ENCODE measurements around the gene ZCCHC17.

Gene ZCCHC17

GRCh38 chr1:31370565-31370964 lies 73.7 kb downstream of the ZCCHC17 start:
- DNase-seq (ENCODE audit: low spot score) = no peak
- Histone ChIP-seq H3K4me3 (ENCODE audit: low read length in 2 of 2) (no peak overlapping the region), H3K14ac (ENCODE audit: low read length) (no peak overlapping the region)

GRCh38 chr1:31371121-31371959 lies 74.5 kb downstream of the ZCCHC17 start:
- no peak overlapping the region for H4K91ac ChIP-seq (ENCODE audit: low read depth, low read length, poor library complexity)
- no peak overlapping the region for H2BK5ac ChIP-seq (ENCODE audit: low read length)
- H3K27me3 ChIP-seq (ENCODE audit: control insufficient read depth in 3 of 3, insufficient read depth in 3 of 3, low read depth in 1 of 3, low read length in 3 of 3) = peaks cover 0 to 8% (median 0%) of the 10 kb centered on the region in 3 experiments
- no peaks in the 10 kb centered on the region for H3K9me3 ChIP-seq (replicated peaks in 1 of 2; ENCODE audit: control insufficient read depth in 2 of 2, insufficient read depth in 1 of 2, low read depth in 1 of 2, low read length in 2 of 2)
- no peak overlapping the region for H3K23ac ChIP-seq (ENCODE audit: low read depth, low read length, poor library complexity)
- no peak overlapping the region for H3K27ac ChIP-seq (replicated peaks; ENCODE audit: low read length)
- no peak overlapping the region for H2BK15ac ChIP-seq (ENCODE audit: low read length)
- H2BK120ac ChIP-seq (ENCODE audit: low read depth, low read length) = no peak overlapping the region
- H3K4me1 ChIP-seq (ENCODE audit: control insufficient read depth in 2 of 2, insufficient read depth in 1 of 2, low read depth in 1 of 2, low read length in 2 of 2) = peaks cover 19 to 23% of the 10 kb centered on the region in 2 donors
- no peak overlapping the region for H3K4me3 ChIP-seq (ENCODE audit: low read length in 2 of 2)
- no peak overlapping the region for H2BK12ac ChIP-seq (ENCODE audit: low read length)
- no peak overlapping the region for H3K14ac ChIP-seq (ENCODE audit: low read length)
- no peak overlapping the region for H3K18ac ChIP-seq (ENCODE audit: low read length)
- H3K9ac ChIP-seq (ENCODE audit: low read depth, low read length, poor library complexity) = no peak overlapping the region
- DNase-seq (ENCODE audit: low spot score) = no peak
- H2AFZ ChIP-seq (ENCODE audit: low read length) = no peak overlapping the region
- peaks cover 4 to 28% of the 10 kb centered on the region in 2 donors for H3K36me3 ChIP-seq (replicated peaks in 1 of 2; ENCODE audit: control insufficient read depth in 2 of 2, insufficient read depth in 2 of 2, low read length in 2 of 2)
- no peak overlapping the region for H2AK5ac ChIP-seq (ENCODE audit: low read depth, low read length)
- no peak overlapping the region for H3K4me2 ChIP-seq (ENCODE audit: insufficient read depth, low read length, poor library complexity, severe bottlenecking)
- no peak overlapping the region for H3K4ac ChIP-seq (ENCODE audit: low read length)
- WGBS, 2 donors (ENCODE audit: extremely low coverage in 2 of 2, insufficient read length in 2 of 2, insufficient replicate concordance in 1 of 2) = no CpG with 5 or more reads among the region's 10 CpGs
- no peaks in the 10 kb centered on the region for H3K79me1 ChIP-seq (ENCODE audit: low read depth, low read length)
- H4K8ac ChIP-seq (ENCODE audit: low read depth, low read length) = no peak overlapping the region

More at GRCh38 chr1:31370565-31370964, 73.7 kb downstream of the ZCCHC17 start:
- Histone ChIP-seq H2AFZ (ENCODE audit: low read length) (no peak overlapping the region), H2AK5ac (ENCODE audit: low read depth, low read length) (no peak overlapping the region), H3K79me1 (ENCODE audit: low read depth, low read length) (no peaks in the 10 kb centered on the region), H4K8ac (ENCODE audit: low read depth, low read length) (no peak overlapping the region), H3K27ac (replicated peaks; ENCODE audit: low read length) (no peak overlapping the region), H3K4me2 (ENCODE audit: insufficient read depth, low read length, poor library complexity, severe bottlenecking) (no peak overlapping the region), H3K36me3 (replicated peaks in 1 of 2; ENCODE audit: control insufficient read depth in 2 of 2, insufficient read depth in 2 of 2, low read length in 2 of 2) (peaks cover 9 to 35% of the 10 kb centered on the region in 2 donors), H3K4ac (ENCODE audit: low read length) (no peak overlapping the region), H3K9me3 (replicated peaks in 1 of 2; ENCODE audit: control insufficient read depth in 2 of 2, insufficient read depth in 1 of 2, low read depth in 1 of 2, low read length in 2 of 2) (no peaks in the 10 kb centered on the region), H3K23ac (ENCODE audit: low read depth, low read length, poor library complexity) (no peak overlapping the region), H3K18ac (ENCODE audit: low read length) (no peak overlapping the region), H4K91ac (ENCODE audit: low read depth, low read length, poor library complexity) (no peak overlapping the region), H2BK120ac (ENCODE audit: low read depth, low read length) (no peak overlapping the region), H3K27me3 (ENCODE audit: control insufficient read depth in 3 of 3, insufficient read depth in 3 of 3, low read depth in 1 of 3, low read length in 3 of 3) (peaks cover 0 to 8% (median 0%) of the 10 kb centered on the region in 3 experiments), H2BK12ac (ENCODE audit: low read length) (no peak overlapping the region), H3K4me1 (ENCODE audit: control insufficient read depth in 2 of 2, insufficient read depth in 1 of 2, low read depth in 1 of 2, low read length in 2 of 2) (peaks cover 17 to 18% of the 10 kb centered on the region in 2 donors), H2BK15ac (ENCODE audit: low read length) (no peak overlapping the region), H2BK5ac (ENCODE audit: low read length) (no peak overlapping the region), H3K9ac (ENCODE audit: low read depth, low read length, poor library complexity) (peak overlapping the region; percentile 39)
- no CpG with 5 or more reads among the region's 4 CpGs for WGBS, 2 donors (ENCODE audit: extremely low coverage in 2 of 2, insufficient read length in 2 of 2, insufficient replicate concordance in 1 of 2)

GRCh38 chr1:31372051-31372450 lies 75.2 kb downstream of the ZCCHC17 start:
- Histone ChIP-seq H3K27ac (replicated peaks; ENCODE audit: low read length) (no peak overlapping the region), H3K4me1 (ENCODE audit: control insufficient read depth in 2 of 2, insufficient read depth in 1 of 2, low read depth in 1 of 2, low read length in 2 of 2) (peaks cover 23 to 30% of the 10 kb centered on the region in 2 donors)

GRCh38 chr1:31372751-31373055 lies 75.9 kb downstream of the ZCCHC17 start:
- Histone ChIP-seq H3K4ac (ENCODE audit: low read length) (no peak overlapping the region), H2AFZ (ENCODE audit: low read length) (peak overlapping the region; percentile 87), H3K18ac (ENCODE audit: low read length) (peak overlapping the region; percentile 39), H4K91ac (ENCODE audit: low read depth, low read length, poor library complexity) (no peak overlapping the region), H3K4me3 (ENCODE audit: low read length in 2 of 2) (peak overlapping the region; percentile 49 to 75), H3K23ac (ENCODE audit: low read depth, low read length, poor library complexity) (peak overlapping the region; percentile 37), H3K9ac (ENCODE audit: low read depth, low read length, poor library complexity) (peak overlapping the region; percentile 71), H3K27me3 (ENCODE audit: control insufficient read depth in 3 of 3, insufficient read depth in 3 of 3, low read depth in 1 of 3, low read length in 3 of 3) (peaks cover 0 to 8% (median 0%) of the 10 kb centered on the region in 3 experiments), H2BK15ac (ENCODE audit: low read length) (no peak overlapping the region), H3K4me1 (ENCODE audit: control insufficient read depth in 2 of 2, insufficient read depth in 1 of 2, low read depth in 1 of 2, low read length in 2 of 2) (peaks cover 23 to 34% of the 10 kb centered on the region in 2 donors), H3K79me1 (ENCODE audit: low read depth, low read length) (no peaks in the 10 kb centered on the region), H3K36me3 (replicated peaks in 1 of 2; ENCODE audit: control insufficient read depth in 2 of 2, insufficient read depth in 2 of 2, low read length in 2 of 2) (peaks cover 0 to 14% of the 10 kb centered on the region in 2 donors), H2BK12ac (ENCODE audit: low read length) (peak overlapping the region; percentile 76), H3K9me3 (replicated peaks in 1 of 2; ENCODE audit: control insufficient read depth in 2 of 2, insufficient read depth in 1 of 2, low read depth in 1 of 2, low read length in 2 of 2) (no peaks in the 10 kb centered on the region), H2BK5ac (ENCODE audit: low read length) (no peak overlapping the region), H3K14ac (ENCODE audit: low read length) (peak overlapping the region; percentile 79), H2AK5ac (ENCODE audit: low read depth, low read length) (peak overlapping the region; percentile 59), H3K27ac (replicated peaks; ENCODE audit: low read length) (no peak overlapping the region), H3K4me2 (ENCODE audit: insufficient read depth, low read length, poor library complexity, severe bottlenecking) (peak overlapping the region; percentile 85), H2BK120ac (ENCODE audit: low read depth, low read length) (peak overlapping the region; percentile 10), H4K8ac (ENCODE audit: low read depth, low read length) (no peak overlapping the region)
- no peak for DNase-seq (ENCODE audit: low spot score)
- no CpG with 5 or more reads among the region's 10 CpGs for WGBS, 2 donors (ENCODE audit: extremely low coverage in 2 of 2, insufficient read length in 2 of 2, insufficient replicate concordance in 1 of 2)

More at GRCh38 chr1:31372051-31372450, 75.2 kb downstream of the ZCCHC17 start:
- no peak overlapping the region for H4K91ac ChIP-seq (ENCODE audit: low read depth, low read length, poor library complexity)
- DNase-seq (ENCODE audit: low spot score) = no peak
- H2AK5ac ChIP-seq (ENCODE audit: low read depth, low read length) = no peak overlapping the region
- H3K9me3 ChIP-seq (replicated peaks in 1 of 2; ENCODE audit: control insufficient read depth in 2 of 2, insufficient read depth in 1 of 2, low read depth in 1 of 2, low read length in 2 of 2) = no peaks in the 10 kb centered on the region
- no peak overlapping the region for H3K23ac ChIP-seq (ENCODE audit: low read depth, low read length, poor library complexity)
- H2BK15ac ChIP-seq (ENCODE audit: low read length) = no peak overlapping the region
- H3K4me3 ChIP-seq (ENCODE audit: low read length in 2 of 2) = peak overlapping the region in 1 of 2 donors; percentile 49
- H3K4me2 ChIP-seq (ENCODE audit: insufficient read depth, low read length, poor library complexity, severe bottlenecking) = no peak overlapping the region
- H3K79me1 ChIP-seq (ENCODE audit: low read depth, low read length) = no peaks in the 10 kb centered on the region
- no peak overlapping the region for H2BK12ac ChIP-seq (ENCODE audit: low read length)
- no peak overlapping the region for H4K8ac ChIP-seq (ENCODE audit: low read depth, low read length)
- H3K9ac ChIP-seq (ENCODE audit: low read depth, low read length, poor library complexity) = no peak overlapping the region
- no peak overlapping the region for H2BK120ac ChIP-seq (ENCODE audit: low read depth, low read length)
- no CpG with 5 or more reads among the region's 3 CpGs for WGBS, 2 donors (ENCODE audit: extremely low coverage in 2 of 2, insufficient read length in 2 of 2, insufficient replicate concordance in 1 of 2)
- no peak overlapping the region for H3K4ac ChIP-seq (ENCODE audit: low read length)
- H2BK5ac ChIP-seq (ENCODE audit: low read length) = no peak overlapping the region
- peaks cover 0 to 21% of the 10 kb centered on the region in 2 donors for H3K36me3 ChIP-seq (replicated peaks in 1 of 2; ENCODE audit: control insufficient read depth in 2 of 2, insufficient read depth in 2 of 2, low read length in 2 of 2)
- H2AFZ ChIP-seq (ENCODE audit: low read length) = no peak overlapping the region
- H3K18ac ChIP-seq (ENCODE audit: low read length) = no peak overlapping the region
- H3K14ac ChIP-seq (ENCODE audit: low read length) = no peak overlapping the region
- H3K27me3 ChIP-seq (ENCODE audit: control insufficient read depth in 3 of 3, insufficient read depth in 3 of 3, low read depth in 1 of 3, low read length in 3 of 3) = peaks cover 0 to 8% (median 0%) of the 10 kb centered on the region in 3 experiments
